Heart right ventricle (tissue), 16 donors: Measurements from ENCODE around the gene GRIA1. TPM values are rescaled to one million over a fixed set of nuclear protein-coding genes. Genes with fewer than 3 reads are reported as not detected.

Experiments
- ATAC-seq, 8 donors: fragments of 200-7000 bp; cut with Tn5 transposase; one replicate each; pipeline ENCODE4 v1.9.1; 2020; ENCODE audit warnings: mild to moderate bottlenecking in 8 of 8, moderate library complexity in 8 of 8, moderate number of reproducible peaks in 1 of 8
- DNase-seq, 2 donors: peaks; one replicate each; pipeline ENCODE4 v3.0.0-alpha.2; 2020
- H3K27ac ChIP-seq, 10 donors: fragments of 200-600 bp; sonication (generic) in 2 of 10; one replicate each; pipeline versions ENCODE4 v1.5.0 to v1.8.0; 2020 to 2022; ENCODE audit warnings: mild to moderate bottlenecking in 3 of 10
- H3K27me3 ChIP-seq, 7 donors: fragments of 200-600 bp; one replicate each; pipeline ENCODE4 v1.8.0; 2021 to 2022; ENCODE audit warnings: mild to moderate bottlenecking in 2 of 7
- H3K36me3 ChIP-seq, 9 donors: fragments of 200-600 bp; sonication (generic) in 1 of 9; one replicate each; pipeline versions ENCODE4 v1.5.0 to v1.8.0; 2020 to 2022; ENCODE audit warnings: mild to moderate bottlenecking in 2 of 9
- H3K4me1 ChIP-seq, 9 donors: fragments of 200-600 bp; sonication (generic) in 1 of 9; one replicate each; pipeline versions ENCODE4 v1.5.0 to v1.8.0; 2020 to 2022; ENCODE audit warnings: mild to moderate bottlenecking in 4 of 9
- H3K4me3 ChIP-seq, 10 donors: fragments of 200-600 bp; sonication (generic) in 2 of 10; one replicate each; pipeline versions ENCODE4 v1.5.0 to v1.8.0; 2020 to 2022; ENCODE audit warnings: mild to moderate bottlenecking in 7 of 10, moderate library complexity in 2 of 10
- H3K9me3 ChIP-seq, 11 donors: fragments of 200-600 bp in 10 of 11; sonication (generic) in 2 of 11; one replicate each; pipeline versions ENCODE4 v1.5.0 to v1.8.0; 2013 to 2022; ENCODE audit warnings: mild to moderate bottlenecking in 2 of 11, control low read depth in 1 of 11, moderate library complexity in 1 of 11
- CTCF ChIP-seq, 9 donors: fragments of 200-600 bp; sonication (generic) in 2 of 9; IDR thresholded peaks; one replicate each; pipeline versions ENCODE4 v1.5.0 to v1.8.0; 2021 to 2022; ENCODE audit warnings: antibody characterized with exemption in 9 of 9, mild to moderate bottlenecking in 5 of 9, moderate library complexity in 1 of 9
- WGBS, 2 donors: extraction: QIAGEN DNeasy Blood & Tissue Kit; methylation state at CpG; one replicate each; pipeline ENCODE4 v1.1.7; 2013; ENCODE audit warnings: inconsistent platforms in 1 of 2; 5-methylcytosine and 5-hydroxymethylcytosine counted together
- intact Hi-C, 10 donors: fragments of 100-400 bp; cut with DNase I; formaldehyde crosslinking; loops; one replicate each; pipeline versions ENCODE4 v1.11.1 to v1.14.2; 2022
- polyA plus RNA-seq, 2 donors: library from polyadenylated mRNA; stranded (reverse); fragments of 200-250 nt; gene quantifications; one replicate each; pipeline ENCODE4 v1.2.3, GENCODE V29; 2013
- total RNA-seq, 10 donors: library from RNA; stranded (reverse); fragmentation: NEBNext Ultra II Directional in 3 of 10; extraction: Animal tissue kit (Norgen Biotek cat#: 25700) in 3 of 10; gene quantifications; one replicate each; pipeline versions ENCODE4 v1.2.1 to v1.2.4, GENCODE V29; 2021 to 2023
- donor health status: Arrhythmogenic right ventricular cardiomyopathy.
- donor health status: ischemic (EF 13 %, LVEDD 7.1; RV severe dilation, severe dysfunction).
- donor health status: healthy with polysubstance abuse.
- donor health status: DM: no; HTN: yes; CAD: no.
- donor health status: DM: no; HTN: no; CAD: no.
- donor health status: ischemic (EF 25% LVEDD 6.9; RV normal size, moderate dysfunction).
- donor health status: ischemic (EF 25% LVEDD 5.7; RV mildly dilated, moderate dysfunction).
- donor health status: healthy.
- donor health status: DM: yes; HTN: yes; CAD: no.
- donor health status: Ischemic cardiomyopathy.
- donor health status: ischemic (EF 35%, LVEDD 5.7; RV mildly dilated, moderate dysfunction).
- donor health status: nonischemic (EF 11% LVEDD 7.7; RV severe dilation, severe dysfunction).
- donor health status: DM: yes; HTN: yes; CAD: no.
- donor health status: PGD.
- donor health status: ischemic (EF 29% LVEDD 5.4; RV normal size, mild dysfunction).
- donor health status: nonischemic (EF 23%, LVEDD 6.1; RV moderate dilation, normal function).

Gene GRIA1
- total and polyA plus RNA-seq, 12 donors = 0.04 to 0.49 (median 0.23) TPM; not detected in 3

DNA sequence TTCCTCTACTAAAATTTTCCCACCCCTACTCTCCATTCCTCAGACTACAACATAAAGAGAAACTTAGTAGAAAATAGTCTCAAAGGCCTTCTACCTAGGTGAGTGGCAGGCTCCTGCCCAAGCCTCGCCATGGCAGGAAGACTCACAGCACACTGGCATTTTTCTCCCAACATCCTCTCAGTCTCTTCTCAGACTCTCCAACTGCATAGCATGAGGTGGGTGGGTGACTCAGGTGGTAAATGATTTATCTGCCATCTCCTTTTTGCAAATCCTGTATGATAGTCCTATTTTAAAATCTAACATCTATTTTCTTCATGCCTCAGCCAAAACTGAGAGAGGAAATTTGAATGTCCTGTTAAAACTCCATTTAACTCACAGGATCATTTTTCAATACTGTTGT lies 33.5 kb upstream of the GRIA1 start:
- TF ChIP-seq CTCF (IDR thresholded peaks at IDR 0.05) = no peak
- no peaks in the 10 kb centered on the region for H3K9me3 ChIP-seq
- no peak for DNase-seq
- no peaks in the 10 kb centered on the region for H3K27me3 ChIP-seq
- WGBS, 2 donors = 84 to 90% methylated on average over 1 of the region's 1 CpG
- no peaks in the 10 kb centered on the region for H3K4me1 ChIP-seq
- H3K4me3 ChIP-seq = no peak overlapping the region
- intact Hi-C loops = no loop called here
- no peak for ATAC-seq
- H3K36me3 ChIP-seq = no peaks in the 10 kb centered on the region
- H3K27ac ChIP-seq = no peak overlapping the region

GRCh38 chr5:153458268-153458667 lies 32.2 kb upstream of the GRIA1 start:
- no peak for TF ChIP-seq CTCF (IDR thresholded peaks at IDR 0.05)
- Histone ChIP-seq H3K9me3 (no peaks in the 10 kb centered on the region), H3K36me3 (no peaks in the 10 kb centered on the region), H3K4me3 (no peak overlapping the region), H3K27ac (no peak overlapping the region), H3K27me3 (no peaks in the 10 kb centered on the region), H3K4me1 (no peaks in the 10 kb centered on the region)
- DNase-seq = no peak
- intact Hi-C loops = no loop called here
- ATAC-seq = no peak

- no peaks in the 10 kb centered on the region for H3K4me1 ChIP-seq
- H3K27me3 ChIP-seq = no peaks in the 10 kb centered on the region
- intact Hi-C loops = no loop called here
- DNase-seq (no peak), ATAC-seq (no peak)
- no peak for TF ChIP-seq CTCF (IDR thresholded peaks at IDR 0.05)
- H3K4me3 ChIP-seq = no peak overlapping the region
- no peak overlapping the region for H3K27ac ChIP-seq
- H3K36me3 ChIP-seq = no peaks in the 10 kb centered on the region
- no peaks in the 10 kb centered on the region for H3K9me3 ChIP-seq
These were observed 31.3 kb upstream of the GRIA1 start for GRCh38 chr5:153459051-153459743.

- WGBS, 2 donors = 87 to 89% methylated on average over 3 of the region's 3 CpGs
- ATAC-seq = no peak
- intact Hi-C loops = no loop called here
These were observed 30.0 kb upstream of the GRIA1 start for GRCh38 chr5:153460421-153460820.

More at GRCh38 chr5:153460421-153460820, 30.0 kb upstream of the GRIA1 start:
- no peaks in the 10 kb centered on the region for H3K4me1 ChIP-seq
- no peak for TF ChIP-seq CTCF (IDR thresholded peaks at IDR 0.05)
- DNase-seq = no peak
- no peak overlapping the region for H3K27ac ChIP-seq
- no peak overlapping the region for H3K4me3 ChIP-seq
- H3K27me3 ChIP-seq = no peaks in the 10 kb centered on the region
- H3K36me3 ChIP-seq = no peaks in the 10 kb centered on the region
- H3K9me3 ChIP-seq = no peaks in the 10 kb centered on the region
